HL-60 (cell line): ENCODE results near the gene ACHE.

ENCODE experiments used
- CTCF ChIP-seq: IDR thresholded peaks from one replicate; pipeline ENCODE4 v1.5.1; 2011; ENCODE audit warnings: low read length, control low read depth, inconsistent platforms; ENCODE audit not compliant: insufficient read depth
- GABPA ChIP-seq: IDR thresholded peaks from 2 replicates; pipeline ENCODE4 v1.6.1; 2012; ENCODE audit warnings: low read depth
- POLR2AphosphoS5 ChIP-seq: IDR thresholded peaks from 2 replicates; pipeline ENCODE4 v1.6.1; 2012; ENCODE audit warnings: low read depth
- SPI1 ChIP-seq: IDR thresholded peaks from 2 replicates; pipeline ENCODE4 v1.6.1; 2012; ENCODE audit warnings: low read depth, mild to moderate bottlenecking, borderline replicate concordance
- TF ChIP-seq, protein P1 (sequence below): IDR thresholded peaks from 2 replicates; pipeline ENCODE4 v1.6.1; 2012; ENCODE audit warnings: low read depth; ENCODE audit not compliant: insufficient replicate concordance

DNA sequence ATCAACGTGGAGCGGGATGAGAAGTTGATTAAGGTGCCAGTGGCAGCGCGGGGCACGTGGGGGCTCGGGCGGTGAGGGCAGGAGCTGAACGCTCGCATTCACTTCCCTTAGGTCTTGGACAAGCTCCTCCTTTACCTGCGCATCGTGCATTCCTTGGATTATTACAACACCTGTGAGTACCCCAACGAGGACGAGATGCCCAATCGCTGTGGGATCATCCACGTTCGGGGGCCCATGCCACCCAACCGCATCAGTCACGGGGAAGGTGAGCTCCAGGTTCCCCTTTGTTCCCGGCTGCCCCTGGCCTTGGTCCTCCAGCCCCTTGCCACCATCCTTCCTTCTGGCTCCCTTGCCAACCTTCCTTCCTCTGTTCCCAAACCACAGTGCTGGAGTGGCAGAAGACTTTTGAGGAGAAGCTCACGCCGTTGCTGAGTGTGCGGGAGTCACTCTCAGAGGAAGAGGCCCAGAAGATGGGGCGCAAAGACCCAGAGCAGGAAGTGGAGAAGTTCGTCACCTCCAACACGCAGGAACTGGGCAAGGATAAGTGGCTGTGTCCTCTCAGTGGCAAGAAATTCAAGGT, 8.7 kb downstream of the ACHE start:
- TF ChIP-seq CTCF (no peak), POLR2AphosphoS5 (no peak), SPI1 (no peak), GABPA (no peak)
- TF ChIP-seq, protein P1, sequence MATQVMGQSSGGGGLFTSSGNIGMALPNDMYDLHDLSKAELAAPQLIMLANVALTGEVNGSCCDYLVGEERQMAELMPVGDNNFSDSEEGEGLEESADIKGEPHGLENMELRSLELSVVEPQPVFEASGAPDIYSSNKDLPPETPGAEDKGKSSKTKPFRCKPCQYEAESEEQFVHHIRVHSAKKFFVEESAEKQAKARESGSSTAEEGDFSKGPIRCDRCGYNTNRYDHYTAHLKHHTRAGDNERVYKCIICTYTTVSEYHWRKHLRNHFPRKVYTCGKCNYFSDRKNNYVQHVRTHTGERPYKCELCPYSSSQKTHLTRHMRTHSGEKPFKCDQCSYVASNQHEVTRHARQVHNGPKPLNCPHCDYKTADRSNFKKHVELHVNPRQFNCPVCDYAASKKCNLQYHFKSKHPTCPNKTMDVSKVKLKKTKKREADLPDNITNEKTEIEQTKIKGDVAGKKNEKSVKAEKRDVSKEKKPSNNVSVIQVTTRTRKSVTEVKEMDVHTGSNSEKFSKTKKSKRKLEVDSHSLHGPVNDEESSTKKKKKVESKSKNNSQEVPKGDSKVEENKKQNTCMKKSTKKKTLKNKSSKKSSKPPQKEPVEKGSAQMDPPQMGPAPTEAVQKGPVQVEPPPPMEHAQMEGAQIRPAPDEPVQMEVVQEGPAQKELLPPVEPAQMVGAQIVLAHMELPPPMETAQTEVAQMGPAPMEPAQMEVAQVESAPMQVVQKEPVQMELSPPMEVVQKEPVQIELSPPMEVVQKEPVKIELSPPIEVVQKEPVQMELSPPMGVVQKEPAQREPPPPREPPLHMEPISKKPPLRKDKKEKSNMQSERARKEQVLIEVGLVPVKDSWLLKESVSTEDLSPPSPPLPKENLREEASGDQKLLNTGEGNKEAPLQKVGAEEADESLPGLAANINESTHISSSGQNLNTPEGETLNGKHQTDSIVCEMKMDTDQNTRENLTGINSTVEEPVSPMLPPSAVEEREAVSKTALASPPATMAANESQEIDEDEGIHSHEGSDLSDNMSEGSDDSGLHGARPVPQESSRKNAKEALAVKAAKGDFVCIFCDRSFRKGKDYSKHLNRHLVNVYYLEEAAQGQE, result no peak
